GM13977 (cell line): ENCODE results near the gene WASL.
A peak's percentile ranks its signal among the peaks of the same experiment; 100 is the strongest.
"Not testable (repeated sequence)": the region's sequence is repeated elsewhere in the genome, so short reads cannot be mapped to it uniquely, and the experiment has no call there.

Experiments used
- DNase-seq: peaks from one replicate; pipeline ENCODE4 v3.0.0; 2012; ENCODE audit warnings: low spot score
- CTCF ChIP-seq: IDR thresholded peaks from 2 replicates; pipeline ENCODE4 v1.5.1; 2012; ENCODE audit warnings: mild to moderate bottlenecking, control low read depth; ENCODE audit not compliant: insufficient read depth; ENCODE audit errors: extremely low read depth, missing control alignments
- in situ Hi-C: fragments of 300-500 bp; cut with MboI; formaldehyde crosslinking; loops from one replicate; pipeline ENCODE4 v1.12.0; 2022; ENCODE audit warnings: low sequenced_read_pairs, low pct_unique_long_range_greater_than_20kb, mixed read lengths, inconsistent platforms; ENCODE audit not compliant: unreplicated experiment

WASL gene

DNA sequence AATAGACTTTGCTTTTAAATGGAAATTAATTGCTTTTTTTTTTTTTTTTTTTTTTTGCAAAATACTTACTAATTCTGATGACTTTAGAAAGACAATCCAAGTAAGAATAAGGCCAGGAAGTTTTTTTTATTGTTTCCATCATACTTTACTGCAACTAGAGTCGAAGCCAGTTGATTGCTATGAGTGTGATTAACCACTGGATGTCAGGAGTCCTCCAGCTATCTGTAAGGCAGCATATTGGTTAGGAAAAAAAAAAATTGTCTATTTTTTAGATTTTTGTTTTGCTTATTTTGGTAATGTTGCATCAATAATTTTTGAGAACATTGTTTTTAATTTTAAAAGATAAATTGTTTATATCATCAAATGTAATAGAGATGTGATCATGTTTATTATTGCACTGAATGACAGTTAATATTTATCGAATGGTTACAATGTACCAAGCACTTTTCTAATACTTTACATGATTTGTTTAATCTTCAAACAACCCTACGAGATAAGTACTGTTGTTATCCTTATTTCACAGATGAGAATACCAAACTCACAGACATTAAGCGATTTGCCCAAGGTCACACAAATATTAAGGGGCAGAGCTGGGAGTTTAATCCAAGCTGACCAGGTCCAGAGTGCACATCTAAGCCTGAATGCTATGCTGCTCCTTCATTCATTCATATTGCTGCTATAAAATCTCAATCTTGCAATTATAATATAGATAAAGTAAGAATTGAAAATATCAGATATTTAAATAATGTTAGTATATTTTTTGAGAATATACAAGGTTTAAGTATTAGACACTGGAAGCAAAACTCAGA lies 113.0 kb downstream of the WASL start:
- TF ChIP-seq CTCF: peak; percentile 35
- DNase-seq: peak; percentile 17
- in situ Hi-C loops: no loop called here

- in situ Hi-C loops, DNase-seq: not testable (repeated sequence)
Measured at GRCh38 chr7:123634011-123634573, 114.7 kb downstream of the WASL start.

DNA sequence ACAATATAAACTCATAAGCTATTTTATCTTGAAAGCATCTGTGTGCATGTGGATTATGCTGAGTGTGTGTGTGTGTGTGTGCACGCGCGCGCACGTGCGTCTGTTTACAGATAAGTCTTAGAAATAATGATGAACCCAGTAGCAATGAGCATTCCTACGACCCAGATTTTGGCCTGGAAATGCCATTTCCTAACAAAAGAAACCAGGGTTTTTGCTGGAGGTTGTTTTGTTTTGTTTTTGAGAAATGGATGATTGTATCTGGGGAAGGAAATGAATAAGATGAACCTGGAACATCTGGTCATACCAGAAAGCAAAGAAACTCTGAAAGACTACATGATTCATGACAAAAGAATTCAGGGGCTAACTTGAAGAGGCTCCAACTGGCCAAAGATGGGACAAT lies 115.2 kb downstream of the WASL start:
- DNase-seq: no peak
- TF ChIP-seq CTCF: no peak
- in situ Hi-C loops: no loop called here

DNA sequence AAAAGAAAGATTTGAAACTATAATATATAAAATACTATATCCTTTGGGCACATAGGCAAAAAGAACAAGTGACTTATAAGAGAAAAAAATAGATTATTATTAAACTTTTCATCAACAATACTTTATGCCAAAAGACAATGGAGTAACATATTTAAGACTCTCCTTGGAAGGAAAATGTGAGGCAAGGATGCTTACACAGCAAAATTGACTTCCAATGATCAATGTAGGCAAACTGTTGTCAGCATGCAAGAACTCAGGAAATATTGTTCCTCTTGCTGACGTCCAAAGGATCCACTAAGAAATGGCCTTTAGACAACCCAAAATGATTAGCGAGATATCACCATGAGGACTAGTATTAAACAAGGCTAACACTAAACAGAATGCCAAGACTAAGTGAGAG lies 116.0 kb downstream of the WASL start:
- in situ Hi-C loops: no loop called here
- TF ChIP-seq CTCF: no peak
- no peak for DNase-seq
